ENCODE results near the gene TIMP1. TPM values are rescaled to one million over a fixed set of nuclear protein-coding genes. Genes with fewer than 3 reads are reported as not detected.

Gene TIMP1
- total RNA-seq, 2 experiments from 2014 or later: 58.7 to 68.5 TPM

- DNase-seq: no peak
- POLR2A ChIA-PET: no interaction called here
- peaks cover 5% of the 10 kb centered on the region for H3K36me3 Mint-ChIP-seq (ENCODE audit: low read depth)
- CTCF ChIA-PET: no interaction called here
- no peaks in the 10 kb centered on the region for H3K9me3 Mint-ChIP-seq (ENCODE audit: insufficient read depth)
- H3K27me3 Mint-ChIP-seq (ENCODE audit: low read depth): peaks cover 8% of the 10 kb centered on the region
- no peak for ATAC-seq
- no peak overlapping the region for H3K4me3 Mint-ChIP-seq
- H3K4me1 Mint-ChIP-seq (ENCODE audit: low read depth): peaks cover 9% of the 10 kb centered on the region
- H3K27ac Mint-ChIP-seq: peak overlapping the region; percentile 6
These were observed 6.0 kb upstream of the TIMP1 start for GRCh38 chrX:47576021-47576898.

GRCh38 chrX:47577424-47577823, 4.8 kb upstream of the TIMP1 start:
- CTCF ChIA-PET: no interaction called here

GRCh38 chrX:47577901-47578300, 4.3 kb upstream of the TIMP1 start:
- DNase-seq (no peak), ATAC-seq (no peak)
- no peaks in the 10 kb centered on the region for H3K36me3 Mint-ChIP-seq (ENCODE audit: low read depth)
- ChIA-PET POLR2A (no interaction called here), CTCF (no interaction called here)
- H3K27me3 Mint-ChIP-seq (ENCODE audit: low read depth): peaks cover 8% of the 10 kb centered on the region
- no peak overlapping the region for H3K4me3 Mint-ChIP-seq
- H3K9me3 Mint-ChIP-seq (ENCODE audit: insufficient read depth): no peaks in the 10 kb centered on the region
- no peak overlapping the region for H3K27ac Mint-ChIP-seq
- H3K4me1 Mint-ChIP-seq (ENCODE audit: low read depth): peaks cover 18% of the 10 kb centered on the region

More at GRCh38 chrX:47577424-47577823, 4.8 kb upstream of the TIMP1 start:
- POLR2A ChIA-PET: no interaction called here
- no peaks in the 10 kb centered on the region for H3K9me3 Mint-ChIP-seq (ENCODE audit: insufficient read depth)
- DNase-seq (no peak), ATAC-seq (no peak)
- peaks cover 8% of the 10 kb centered on the region for H3K27me3 Mint-ChIP-seq (ENCODE audit: low read depth)
- no peak overlapping the region for H3K4me3 Mint-ChIP-seq
- H3K27ac Mint-ChIP-seq: no peak overlapping the region
- H3K36me3 Mint-ChIP-seq (ENCODE audit: low read depth): no peaks in the 10 kb centered on the region
- peaks cover 17% of the 10 kb centered on the region for H3K4me1 Mint-ChIP-seq (ENCODE audit: low read depth)

- POLR2A ChIA-PET: no interaction called here
- CTCF ChIA-PET: no interaction called here
- ATAC-seq (no peak), DNase-seq (no peak)
- peaks cover 4% of the 10 kb centered on the region for H3K36me3 Mint-ChIP-seq (ENCODE audit: low read depth)
- peaks cover 5% of the 10 kb centered on the region for H3K27me3 Mint-ChIP-seq (ENCODE audit: low read depth)
- no peak overlapping the region for H3K4me3 Mint-ChIP-seq
- H3K27ac Mint-ChIP-seq: no peak overlapping the region
- peaks cover 23% of the 10 kb centered on the region for H3K4me1 Mint-ChIP-seq (ENCODE audit: low read depth)
- H3K9me3 Mint-ChIP-seq (ENCODE audit: insufficient read depth): no peaks in the 10 kb centered on the region
These were observed 3.5 kb upstream of the TIMP1 start for GRCh38 chrX:47578692-47579091.

GRCh38 chrX:47579537-47579936, 2.7 kb upstream of the TIMP1 start:
- Mint-ChIP-seq H3K4me3 (no peak overlapping the region), H3K4me1 (ENCODE audit: low read depth) (peaks cover 24% of the 10 kb centered on the region), H3K27me3 (ENCODE audit: low read depth) (peaks cover 5% of the 10 kb centered on the region), H3K9me3 (ENCODE audit: insufficient read depth) (no peaks in the 10 kb centered on the region), H3K27ac (no peak overlapping the region), H3K36me3 (ENCODE audit: low read depth) (peaks cover 7% of the 10 kb centered on the region)
- DNase-seq (no peak), ATAC-seq (no peak)
- ChIA-PET POLR2A (interaction anchor here (0.5 kb wide), 1 partner anchor 346 kb away, joined by 3 read pairs; the partner anchor contains the start of gene USP11), CTCF (interaction anchor here (0.9 kb wide), 1 partner anchor 10 kb away, joined by 4 read pairs; no protein-coding TSS in a partner anchor)

GRCh38 chrX:47583240-47583861, 1.1 kb downstream of the TIMP1 start:
- no peak for ATAC-seq

GRCh38 chrX:47584714-47585113, 2.5 kb downstream of the TIMP1 start:
- Mint-ChIP-seq H3K27me3 (ENCODE audit: low read depth) (no peaks in the 10 kb centered on the region), H3K9me3 (ENCODE audit: insufficient read depth) (no peaks in the 10 kb centered on the region), H3K27ac (no peak overlapping the region), H3K4me1 (ENCODE audit: low read depth) (peaks cover 18% of the 10 kb centered on the region), H3K4me3 (no peak overlapping the region), H3K36me3 (ENCODE audit: low read depth) (peaks cover 13% of the 10 kb centered on the region)
- POLR2A ChIA-PET: no interaction called here
- CTCF ChIA-PET: no interaction called here
- ATAC-seq: no peak
- DNase-seq: no peak

More at GRCh38 chrX:47583240-47583861, 1.1 kb downstream of the TIMP1 start:
- peak overlapping the region; percentile 72 for H3K27ac Mint-ChIP-seq
- POLR2A ChIA-PET: interaction anchor here (1.0 kb wide), 1 partner anchor 27 kb away, joined by 3 read pairs; no protein-coding TSS in a partner anchor
- no peak for DNase-seq
- peaks cover 13% of the 10 kb centered on the region for H3K36me3 Mint-ChIP-seq (ENCODE audit: low read depth)
- no peaks in the 10 kb centered on the region for H3K9me3 Mint-ChIP-seq (ENCODE audit: insufficient read depth)
- peak overlapping the region; percentile 48 for H3K4me3 Mint-ChIP-seq
- CTCF ChIA-PET: no interaction called here
- peaks cover 21% of the 10 kb centered on the region for H3K4me1 Mint-ChIP-seq (ENCODE audit: low read depth)
- peaks cover under 1% of the 10 kb centered on the region for H3K27me3 Mint-ChIP-seq (ENCODE audit: low read depth)

GRCh38 chrX:47585273-47585672, 3.0 kb downstream of the TIMP1 start:
- Mint-ChIP-seq H3K9me3 (ENCODE audit: insufficient read depth) (no peaks in the 10 kb centered on the region), H3K4me3 (no peak overlapping the region), H3K27me3 (ENCODE audit: low read depth) (no peaks in the 10 kb centered on the region), H3K27ac (no peak overlapping the region), H3K4me1 (ENCODE audit: low read depth) (peaks cover 18% of the 10 kb centered on the region), H3K36me3 (ENCODE audit: low read depth) (peaks cover 13% of the 10 kb centered on the region)
- ATAC-seq: no peak
- ChIA-PET CTCF (no interaction called here), POLR2A (no interaction called here)
- no peak for DNase-seq

GRCh38 chrX:47586043-47586787, 4.0 kb downstream of the TIMP1 start:
- H3K4me3 Mint-ChIP-seq: no peak overlapping the region
- H3K36me3 Mint-ChIP-seq (ENCODE audit: low read depth): peaks cover 13% of the 10 kb centered on the region
- H3K9me3 Mint-ChIP-seq (ENCODE audit: insufficient read depth): no peaks in the 10 kb centered on the region
- ATAC-seq (no peak), DNase-seq (no peak)
- peaks cover 18% of the 10 kb centered on the region for H3K4me1 Mint-ChIP-seq (ENCODE audit: low read depth)
- H3K27me3 Mint-ChIP-seq (ENCODE audit: low read depth): no peaks in the 10 kb centered on the region
- POLR2A ChIA-PET: no interaction called here
- CTCF ChIA-PET: no interaction called here
- H3K27ac Mint-ChIP-seq: no peak overlapping the region

GRCh38 chrX:47587091-47587891, 5.1 kb downstream of the TIMP1 start:
- Mint-ChIP-seq H3K36me3 (ENCODE audit: low read depth) (peaks cover 13% of the 10 kb centered on the region), H3K27ac (no peak overlapping the region), H3K4me1 (ENCODE audit: low read depth) (peaks cover 9% of the 10 kb centered on the region), H3K9me3 (ENCODE audit: insufficient read depth) (no peaks in the 10 kb centered on the region), H3K27me3 (ENCODE audit: low read depth) (no peaks in the 10 kb centered on the region), H3K4me3 (no peak overlapping the region)
- ATAC-seq (no peak), DNase-seq (no peak)
- ChIA-PET POLR2A (no interaction called here), CTCF (no interaction called here)

- DNase-seq: no peak
- Mint-ChIP-seq H3K27me3 (ENCODE audit: low read depth) (no peaks in the 10 kb centered on the region), H3K4me1 (ENCODE audit: low read depth) (peaks cover 6% of the 10 kb centered on the region), H3K4me3 (no peak overlapping the region), H3K27ac (no peak overlapping the region), H3K36me3 (ENCODE audit: low read depth) (peaks cover 13% of the 10 kb centered on the region), H3K9me3 (ENCODE audit: insufficient read depth) (no peaks in the 10 kb centered on the region)
- ChIA-PET POLR2A (no interaction called here), CTCF (no interaction called here)
- no peak for ATAC-seq
These were observed 5.9 kb downstream of the TIMP1 start for GRCh38 chrX:47587906-47588735.

All from activated CD8-positive, alpha-beta T cell treated with anti-CD3 and anti-CD28 coated beads, Interleukin-2, amount 10 ng/mL, durations not matched to agents 7 days and 5 days (primary cell).